COR-L47 (cell line): ENCODE data around the gene CES2.
A peak's percentile ranks its signal among the peaks of the same experiment; 100 is the strongest.

ENCODE experiments used
- DNase-seq: peaks from one replicate; lab custom pipeline; 2025; lab: John Stamatoyannopoulos, UW

CES2 gene

DNA sequence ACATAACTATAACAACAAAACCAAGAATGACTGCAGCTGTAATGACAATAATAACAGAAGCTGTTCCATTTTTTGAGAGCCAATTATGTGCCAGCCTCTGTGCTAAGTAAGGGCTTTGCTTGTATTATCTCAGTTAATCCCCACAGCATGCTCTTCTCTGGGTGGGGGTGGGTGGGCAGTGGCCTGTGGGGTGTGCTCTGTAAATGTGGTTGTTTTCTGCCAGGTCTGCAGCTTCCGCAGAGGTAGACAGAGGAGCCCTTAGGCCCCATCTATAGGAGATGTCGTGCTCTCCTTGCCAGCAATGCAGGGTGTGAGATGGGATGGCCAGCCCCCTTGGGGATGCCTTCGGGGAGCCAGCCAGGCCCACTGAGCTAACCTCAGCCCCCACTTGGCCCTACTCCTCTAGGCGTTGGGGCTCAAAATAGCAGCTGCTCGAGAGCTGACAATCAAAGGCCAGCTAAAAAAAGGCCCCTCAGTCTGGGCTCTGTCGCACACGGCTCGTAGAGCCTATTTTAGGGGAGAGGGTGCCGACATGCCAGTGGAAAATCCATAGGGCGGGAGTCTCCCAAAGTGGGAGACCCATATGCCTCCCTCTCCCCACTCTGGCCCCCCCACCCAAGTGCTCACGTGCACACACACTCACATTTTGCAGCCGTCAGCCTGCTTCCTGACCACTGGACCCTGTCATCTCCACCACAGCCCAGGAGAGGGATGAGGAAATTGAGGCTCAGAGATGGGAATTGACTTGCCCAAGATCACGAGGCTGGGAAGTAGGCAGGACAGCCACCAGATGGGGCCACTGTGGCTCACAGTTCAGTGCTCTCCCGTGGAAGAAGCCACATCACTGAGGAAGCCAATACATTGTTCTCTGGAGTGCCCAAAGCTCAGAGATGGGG is 32.4 kb upstream of the CES2 start:
- no peak for DNase-seq

DNA sequence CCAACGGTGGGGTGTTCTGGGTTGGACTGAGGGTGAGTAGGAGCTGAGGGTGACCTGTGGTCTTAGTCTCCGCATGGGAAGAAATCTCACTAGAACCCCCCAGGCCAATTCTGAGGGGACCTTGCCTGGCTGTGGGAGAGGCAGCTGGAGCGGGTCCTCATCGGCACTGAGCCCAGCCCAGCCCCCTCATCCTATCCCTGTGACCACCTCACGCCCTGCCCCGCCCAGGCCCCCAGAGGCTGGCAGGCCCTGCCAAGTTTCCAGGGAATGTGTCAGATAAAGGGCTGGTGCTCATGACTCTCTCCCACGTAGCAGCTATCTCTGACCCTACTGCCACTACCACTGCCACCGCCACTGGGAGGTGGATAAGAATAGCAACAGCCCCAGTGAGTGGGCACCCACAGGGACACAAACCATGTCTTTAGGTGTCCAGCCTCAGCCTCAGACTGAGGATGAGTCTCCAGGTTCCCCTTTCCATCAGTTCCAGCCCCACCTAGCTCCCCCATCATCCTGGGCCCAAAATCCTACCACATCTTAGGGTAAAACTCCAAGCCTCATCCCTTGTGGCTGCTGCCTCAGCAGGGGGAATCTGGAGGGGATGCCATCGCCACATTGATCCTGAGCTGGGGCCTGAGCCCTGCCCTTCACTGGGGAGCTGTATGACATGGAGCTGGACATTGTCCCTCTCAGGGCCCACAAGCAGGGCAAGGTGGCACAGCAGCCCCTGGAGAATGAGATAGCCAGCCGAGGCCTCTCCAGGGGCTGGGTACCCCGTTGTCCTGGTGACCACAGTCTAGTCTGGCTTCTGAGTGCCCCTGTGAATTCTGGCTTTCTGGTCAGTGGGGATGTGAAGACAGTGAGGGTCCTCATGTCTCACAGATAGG is 31.5 kb upstream of the CES2 start:
- DNase-seq, result no peak

GRCh38 chr16:66904428-66904845 is 30.9 kb upstream of the CES2 start:
- no peak for DNase-seq

DNA sequence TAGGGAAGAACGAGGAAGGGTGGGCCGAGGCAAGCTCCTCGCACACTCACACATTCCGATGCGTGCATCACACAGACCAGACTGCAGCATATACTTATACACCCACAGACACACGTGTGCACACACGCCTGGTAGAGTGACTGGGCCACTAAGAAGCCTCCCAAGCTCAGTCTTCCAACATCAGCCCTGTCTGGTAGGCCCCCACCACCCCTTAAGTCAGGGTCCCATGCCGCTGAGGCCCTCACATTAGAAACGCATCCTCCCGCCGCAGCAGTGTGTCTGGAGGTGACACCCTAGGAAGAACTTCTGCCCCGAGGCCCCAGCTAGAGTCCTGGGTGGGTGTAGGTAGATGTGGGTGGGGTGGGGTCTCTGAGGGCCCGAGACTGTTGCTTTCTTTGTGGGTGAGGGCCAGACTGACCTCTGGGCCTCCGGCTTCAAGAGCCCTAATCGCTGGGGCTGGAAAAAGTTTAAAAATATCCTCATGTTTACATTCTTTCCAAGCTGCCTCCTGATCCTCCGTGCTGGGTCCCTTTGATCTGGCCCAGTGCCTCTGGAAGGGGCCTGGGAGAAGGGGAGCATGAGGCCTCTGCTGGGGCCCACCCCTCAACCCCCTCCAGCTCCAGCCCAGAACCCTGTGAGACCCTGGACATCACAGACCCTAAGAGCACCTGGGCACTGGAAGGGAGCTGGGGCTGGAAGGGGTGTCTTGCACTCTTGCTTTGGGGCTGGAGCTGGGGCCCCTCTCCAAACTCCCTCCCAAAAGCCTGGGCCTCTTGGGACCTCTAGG is 30.3 kb upstream of the CES2 start:
- no peak for DNase-seq

- peak; percentile 49 for DNase-seq
Measured at GRCh38 chr16:66905633-66906539, 29.4 kb upstream of the CES2 start.

DNA sequence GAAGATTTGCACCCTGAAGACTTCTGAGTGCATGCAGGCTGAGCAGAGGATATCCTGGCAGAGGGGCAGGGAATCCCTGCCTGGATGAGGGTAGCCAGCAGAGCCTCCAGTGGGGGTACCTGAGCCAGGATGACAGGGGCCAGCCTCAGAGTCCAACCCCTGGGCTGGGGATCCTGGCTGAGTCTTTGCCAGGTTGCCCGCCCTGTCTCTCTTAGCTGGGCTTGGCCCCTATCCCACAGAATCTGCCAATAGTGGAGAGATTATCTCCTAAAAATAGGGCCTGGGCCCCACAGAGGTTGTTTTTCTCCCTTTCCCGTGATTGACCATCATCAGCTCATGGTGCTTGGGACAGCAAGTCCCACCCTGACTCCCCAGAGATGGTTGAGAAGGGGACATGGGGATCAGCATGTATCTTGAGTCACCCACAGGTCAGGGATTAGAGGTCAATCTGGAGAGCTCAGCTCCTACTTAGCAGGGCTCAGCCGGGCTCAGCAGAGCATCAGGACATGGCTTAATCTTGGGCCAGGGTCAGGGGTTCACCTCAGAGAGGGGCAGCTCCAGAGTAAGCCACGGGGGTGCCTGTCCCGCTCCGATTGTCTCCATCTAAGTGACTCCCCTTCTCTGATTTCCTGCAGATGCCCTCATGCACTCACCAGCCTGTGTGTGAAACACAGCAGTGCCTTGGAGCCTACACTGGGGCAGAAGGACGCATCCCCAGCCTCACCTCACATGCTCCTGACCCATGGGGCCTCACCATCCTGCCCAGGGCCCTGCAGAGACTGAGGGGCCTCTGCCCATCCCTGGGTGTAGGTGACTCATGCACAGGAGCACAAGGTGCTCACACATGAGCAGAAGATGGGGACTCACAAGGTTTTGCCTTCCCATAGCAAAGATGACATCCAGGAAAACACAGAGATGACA is 28.1 kb upstream of the CES2 start:
- DNase-seq, result no peak

GRCh38 chr16:66908116-66908515 is 27.2 kb upstream of the CES2 start:
- DNase-seq, result no peak

DNA sequence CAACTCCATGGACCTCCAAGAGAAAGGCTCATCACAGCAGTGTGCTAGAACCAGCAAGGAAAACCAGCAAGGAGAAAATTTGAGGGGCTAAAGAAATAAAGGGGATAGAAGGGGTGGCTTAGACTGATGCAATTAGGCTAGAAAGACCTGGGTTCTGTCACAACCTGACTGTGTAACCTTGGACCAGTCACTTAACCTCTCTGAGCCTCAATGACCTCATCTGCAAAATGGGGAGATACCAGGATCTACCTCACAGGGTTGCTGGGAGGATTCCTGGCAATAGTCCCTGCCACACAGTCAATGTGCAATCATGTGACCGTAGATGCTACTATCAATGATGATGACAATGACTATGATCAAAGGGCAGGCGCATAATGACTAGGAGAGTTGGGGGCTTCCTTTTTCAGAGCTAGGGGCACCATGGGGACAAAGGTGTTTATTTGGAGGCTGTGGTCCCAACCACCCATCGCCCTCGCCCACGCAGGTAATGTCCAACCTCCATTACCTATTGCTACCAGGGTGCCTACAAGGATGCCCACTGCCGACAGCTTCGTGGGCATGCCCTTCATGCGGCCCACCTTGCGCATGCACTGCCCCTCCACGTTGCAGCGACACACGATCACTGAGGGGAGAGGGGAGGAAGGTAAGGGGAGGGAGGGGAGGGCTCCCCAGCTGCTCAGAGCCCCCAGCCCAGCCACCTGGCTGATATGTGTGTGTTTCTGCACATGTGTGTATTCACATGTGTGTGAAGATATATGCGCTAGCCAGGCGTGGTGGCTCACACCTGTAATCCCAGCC is 26.4 kb upstream of the CES2 start:
- no peak for DNase-seq

GRCh38 chr16:66910175-66910940 is 25.0 kb upstream of the CES2 start:
- no peak for DNase-seq

DNA sequence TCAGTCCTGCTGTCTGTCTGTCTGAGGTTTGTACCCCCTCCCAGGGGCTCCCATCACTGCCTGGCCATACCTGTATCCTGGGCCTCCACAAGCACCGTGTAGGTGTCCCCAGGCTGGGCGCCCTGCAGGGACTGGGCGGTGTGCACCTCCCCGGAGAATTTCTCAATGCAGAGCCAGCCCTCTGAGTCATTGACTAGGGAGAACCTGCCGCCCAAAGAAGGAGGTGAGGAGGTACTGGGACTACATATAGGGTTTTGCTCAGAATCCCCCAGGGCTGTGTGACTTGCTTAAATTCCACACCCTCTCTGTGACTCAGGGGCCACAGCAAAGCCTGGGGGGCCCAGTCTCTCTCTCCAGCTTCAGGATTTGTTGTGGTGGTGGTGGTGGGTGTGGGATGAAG is 24.2 kb upstream of the CES2 start:
- no peak for DNase-seq

GRCh38 chr16:66911801-66912200 is 23.5 kb upstream of the CES2 start:
- no peak for DNase-seq

DNA sequence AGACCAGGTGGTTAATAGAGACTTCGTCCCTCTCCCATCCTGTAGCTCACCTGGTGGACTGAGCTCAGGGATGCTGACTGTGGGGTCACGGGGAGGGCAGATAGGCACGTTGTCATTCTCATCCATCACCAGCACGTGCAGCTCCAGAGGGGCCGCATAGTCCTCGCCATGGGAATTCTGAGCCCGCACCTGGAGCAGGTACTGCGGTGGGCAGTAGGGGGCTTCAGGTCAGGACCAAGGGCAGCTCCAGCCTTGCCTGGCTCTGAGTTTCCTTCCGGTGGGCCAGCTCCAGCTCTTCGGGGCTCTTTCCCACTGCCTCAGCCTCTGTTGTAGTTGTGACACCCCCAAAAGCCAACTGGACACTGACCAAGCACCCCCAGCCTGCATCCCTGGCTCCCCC is 22.2 kb upstream of the CES2 start:
- no peak for DNase-seq

- no peak for DNase-seq
Measured at GRCh38 chr16:66913711-66914110, 21.6 kb upstream of the CES2 start.

- no peak for DNase-seq
Measured at GRCh38 chr16:66914541-66914940, 20.8 kb upstream of the CES2 start.

DNA sequence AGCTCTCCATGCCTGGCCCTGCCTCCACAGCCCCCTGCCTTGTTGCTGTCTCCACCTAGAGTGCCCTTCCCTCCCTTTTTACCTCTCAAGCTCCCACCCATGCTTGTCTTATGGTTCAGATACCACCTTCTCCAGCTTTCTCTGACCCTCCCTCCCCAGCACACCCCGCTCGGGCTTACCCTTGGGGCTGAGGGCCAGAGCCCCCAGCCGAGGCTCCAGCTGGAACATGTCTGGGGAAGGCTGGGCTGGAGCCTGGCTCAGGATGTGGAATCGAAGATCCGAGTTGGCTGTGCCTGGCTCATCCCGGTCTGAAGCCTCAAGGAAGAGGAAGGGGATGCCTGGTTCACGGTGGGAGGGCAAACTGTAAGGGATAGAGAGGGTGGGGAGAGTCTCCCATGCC is 20.3 kb upstream of the CES2 start:
- DNase-seq, result no peak

- no peak for DNase-seq
Measured at GRCh38 chr16:66916518-66916917, 18.8 kb upstream of the CES2 start.

DNA sequence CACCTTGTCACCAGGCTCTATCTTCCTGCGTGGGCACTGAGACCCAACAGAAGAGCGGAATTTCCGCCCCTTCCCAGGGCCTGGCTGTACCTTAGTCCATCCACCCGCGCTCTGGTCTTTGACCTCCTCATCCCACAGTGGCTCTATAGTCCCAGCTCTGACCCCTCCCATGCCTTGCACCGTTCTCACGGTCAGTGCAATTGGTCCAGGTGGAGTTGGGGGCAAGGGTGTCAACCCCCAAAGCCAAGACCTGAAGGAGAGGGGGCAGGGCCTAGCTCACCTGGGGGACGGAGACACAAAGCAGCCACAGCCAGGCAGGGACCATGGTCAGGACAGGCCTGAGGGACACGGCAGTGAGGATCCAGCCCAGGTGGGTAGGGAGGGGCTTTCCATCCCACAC is 17.6 kb upstream of the CES2 start:
- no peak for DNase-seq

DNA sequence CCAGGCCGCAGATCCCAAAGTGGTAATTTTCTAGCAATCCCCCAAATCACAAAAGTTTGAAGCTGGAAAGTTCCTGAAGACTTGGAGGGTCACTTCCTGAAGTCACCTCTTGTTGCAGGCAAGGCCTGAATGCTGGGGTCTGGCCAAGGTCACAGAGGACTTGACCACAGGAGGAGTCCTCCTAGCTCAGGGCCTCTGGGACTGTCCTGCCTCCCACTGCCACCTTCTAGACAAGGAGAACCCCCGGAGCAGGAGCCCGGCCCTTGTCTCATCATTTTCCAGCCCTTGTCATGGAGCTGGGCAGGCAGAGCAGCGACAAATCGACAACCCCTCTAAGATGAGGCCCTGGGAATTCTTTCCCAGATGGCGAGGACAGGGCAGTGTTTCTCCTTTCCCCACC is 17.0 kb upstream of the CES2 start:
- DNase-seq, result no peak
